ENCODE measurements around the gene IRF2BPL.

Gene IRF2BPL

GRCh38 chr14:76984787-76985375, 43.6 kb downstream of the IRF2BPL start:
- no peak for DNase-seq

- DNase-seq: no peak
Measured at GRCh38 chr14:76984297-76984696, 44.2 kb downstream of the IRF2BPL start.

DNA sequence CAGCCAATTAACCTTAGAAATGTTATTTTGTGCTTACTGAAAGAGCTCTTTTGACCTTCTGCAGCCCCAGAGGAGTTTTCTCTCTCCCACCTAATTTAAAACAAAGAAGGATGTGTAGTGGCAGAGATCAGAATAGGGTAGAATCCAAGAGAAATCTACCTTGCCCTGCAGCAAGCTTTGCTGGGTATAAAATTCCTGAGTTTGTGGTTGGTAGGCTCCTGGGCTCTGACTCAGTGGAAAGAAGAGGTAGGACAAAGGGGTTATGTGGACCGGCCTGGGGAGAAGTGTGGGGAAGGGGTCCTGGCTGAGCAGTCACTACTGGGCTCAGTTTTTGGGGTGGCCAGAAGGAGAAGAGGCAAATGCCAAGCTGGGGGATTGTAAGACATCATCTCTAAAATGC, 46.8 kb downstream of the IRF2BPL start:
- DNase-seq: no peak

DNA sequence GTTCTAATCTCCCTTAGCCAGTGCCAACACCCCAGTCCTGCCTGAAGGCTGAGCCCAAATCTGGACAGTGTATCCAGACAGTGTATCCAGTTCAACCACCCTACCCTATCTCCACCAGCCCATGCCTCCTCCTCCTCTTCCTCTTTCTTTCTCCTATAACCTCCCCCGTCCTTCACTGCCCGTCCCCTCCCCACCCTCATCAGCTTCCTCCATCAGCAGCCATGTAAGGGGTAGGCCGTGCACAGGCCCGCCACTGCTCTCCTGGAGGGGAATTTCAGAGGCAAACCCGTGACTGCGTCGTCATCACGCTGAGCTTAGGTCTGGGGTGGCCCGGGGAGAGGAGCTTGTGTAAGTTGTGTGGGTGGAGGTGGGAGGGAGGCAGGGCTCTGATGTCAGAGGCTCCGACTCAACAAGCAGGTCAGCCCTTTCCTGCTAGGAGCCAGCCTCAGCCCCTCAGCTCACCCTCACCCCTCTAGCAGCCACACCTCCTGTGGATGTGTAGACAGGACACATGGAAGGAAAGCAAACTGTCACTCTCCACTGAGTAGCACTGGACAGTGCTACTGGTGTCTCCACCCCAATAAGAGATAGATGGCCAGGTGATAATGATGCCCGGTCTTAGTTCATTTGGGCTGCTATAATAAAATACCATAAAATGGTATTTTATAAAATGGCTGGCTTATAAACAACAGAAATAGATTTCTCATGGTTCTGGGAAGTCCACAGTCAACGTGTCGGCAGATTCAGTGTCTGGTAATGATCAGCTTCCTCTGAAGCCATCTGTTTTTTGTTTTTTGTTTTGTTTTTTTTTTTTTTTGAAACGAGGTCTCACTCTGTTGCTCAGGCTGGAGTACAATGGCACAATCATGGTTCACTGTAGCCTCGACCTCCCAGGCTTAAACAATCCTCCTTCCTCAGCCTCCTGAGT, 50.5 kb downstream of the IRF2BPL start:
- no peak for DNase-seq

DNA sequence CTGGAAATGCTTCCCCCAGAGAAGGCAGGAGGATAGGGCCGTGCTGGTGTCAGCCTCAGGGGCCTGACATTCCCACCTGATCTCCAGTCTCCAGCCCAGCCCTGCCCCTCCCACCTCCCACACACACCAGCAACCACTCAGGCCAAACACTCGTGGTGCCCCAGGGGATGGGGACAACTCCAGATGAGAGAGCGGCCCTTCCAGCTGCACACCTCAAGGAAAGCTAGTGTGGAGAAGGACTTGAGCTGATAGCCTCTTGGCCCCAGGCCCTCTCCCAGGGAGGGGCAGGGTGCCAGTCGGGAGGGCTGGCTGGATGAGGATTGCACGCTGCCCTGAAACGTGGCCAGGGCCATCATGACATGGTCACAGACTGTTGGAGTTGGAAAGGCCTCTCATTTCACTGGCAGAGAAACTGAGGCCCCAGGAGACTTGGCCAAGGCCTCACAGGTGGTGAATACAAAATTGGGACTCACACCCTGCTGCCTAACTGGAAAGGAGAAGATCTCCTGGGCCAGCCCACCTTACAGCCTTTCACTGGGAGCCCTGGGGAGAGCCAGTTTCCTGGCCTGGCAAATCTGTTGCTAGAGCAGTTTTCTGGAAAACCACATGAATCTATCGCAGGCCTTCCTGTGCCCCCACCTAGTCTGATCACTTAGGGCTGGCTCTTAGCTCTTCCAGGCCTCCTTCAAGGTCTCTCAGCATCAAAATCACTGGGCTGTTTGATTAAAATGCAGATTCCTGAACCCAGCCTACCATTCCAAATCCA, 52.1 kb downstream of the IRF2BPL start:
- no peak for DNase-seq

- no peak for DNase-seq
Measured at GRCh38 chr14:76975812-76976211, 52.7 kb downstream of the IRF2BPL start.

DNA sequence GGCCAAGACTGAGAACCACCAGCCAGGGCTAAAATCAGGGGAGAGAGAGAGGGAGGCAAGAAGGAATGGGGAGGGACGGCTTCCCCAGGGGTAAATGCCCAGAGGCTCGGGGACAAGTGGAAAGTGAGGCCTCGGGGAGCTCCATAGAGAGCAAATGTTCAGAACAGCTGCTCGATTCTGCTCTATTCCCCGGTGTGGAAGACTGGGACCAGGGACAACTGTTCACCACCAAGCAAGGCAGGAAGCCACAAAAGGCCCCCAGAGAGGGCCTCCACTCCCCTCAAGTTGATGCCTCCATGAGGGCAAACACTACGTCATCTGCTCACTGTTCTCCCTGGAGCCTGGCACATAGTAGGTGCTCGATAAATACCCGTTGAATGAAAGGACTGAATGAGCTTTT, 53.5 kb downstream of the IRF2BPL start:
- DNase-seq: no peak
